Caco-2 (cell line): ENCODE data around the gene KLHL33. TPM values are rescaled to one million over a fixed set of nuclear protein-coding genes. Genes with fewer than 3 reads are reported as not detected.

Source experiments
- BruUV-seq: library from RNA; stranded (reverse); fragments of 400-500 nt; replicated peaks from 2 replicates; lab custom pipeline; 2021; lab: Mats Ljungman, UMichigan
- CTCF ChIA-PET: fragments of 300-600 bp; sonication (Branson Sonifier 250); formaldehyde crosslinking; loops from one replicate; lab custom pipeline; 2022; ENCODE audit warnings: antibody characterized with exemption; lab: Charles Lee
- POLR2A ChIA-PET: fragments of 300-600 bp; sonication (Branson Sonifier 250); formaldehyde crosslinking; loops from one replicate; lab custom pipeline; 2022; ENCODE audit warnings: antibody characterized with exemption; lab: Charles Lee
- DNase-seq, 2 experiments: peaks; one replicate each; pipeline versions ENCODE4 v3.0.0 to v3.0.0-alpha.2; 2020 to 2022
- H3K27me3 ChIP-seq: replicated peaks from 2 replicates; pipeline ENCODE4 v1.6.0; 2011; ENCODE audit warnings: low read length; ENCODE audit not compliant: control insufficient read depth, insufficient read depth
- H3K36me3 ChIP-seq: 2 replicates; pipeline ENCODE4 v1.5.1; 2011; ENCODE audit warnings: low read length; ENCODE audit not compliant: control insufficient read depth, insufficient read depth
- H3K4me1 ChIP-seq: fragments of 250-450 bp; sonication (Bioruptor Pico); 2 replicates; pipeline ENCODE4 v1.5.1; 2020; ENCODE audit warnings: mild to moderate bottlenecking
- H3K4me3 ChIP-seq: 2 replicates; pipeline ENCODE4 v1.5.1; 2011; ENCODE audit warnings: low read depth, mild to moderate bottlenecking, control low read depth, low read length
- H3K9me3 ChIP-seq: fragments of 250-450 bp; sonication (Bioruptor Pico); 2 replicates; pipeline ENCODE4 v1.5.1; 2020; ENCODE audit warnings: mild to moderate bottlenecking, moderate library complexity
- H3K27ac Mint-ChIP-seq: one replicate; pipeline ENCODE4 v1.8.0; 2022; ENCODE audit warnings: mixed read lengths; ENCODE audit not compliant: unreplicated experiment
- H3K27me3 Mint-ChIP-seq: one replicate; pipeline ENCODE4 v1.8.0; 2022; ENCODE audit warnings: mixed read lengths; ENCODE audit not compliant: insufficient read depth, unreplicated experiment
- H3K36me3 Mint-ChIP-seq: one replicate; pipeline ENCODE4 v1.8.0; 2022; ENCODE audit warnings: mild to moderate bottlenecking, mixed read lengths; ENCODE audit not compliant: insufficient read depth, unreplicated experiment
- H3K4me1 Mint-ChIP-seq: one replicate; pipeline ENCODE4 v1.8.0; 2022; ENCODE audit warnings: low read depth, mixed read lengths; ENCODE audit not compliant: unreplicated experiment
- H3K4me3 Mint-ChIP-seq: one replicate; pipeline ENCODE4 v1.8.0; 2022; ENCODE audit warnings: mild to moderate bottlenecking, moderate library complexity, mixed read lengths; ENCODE audit not compliant: unreplicated experiment
- H3K9me3 Mint-ChIP-seq: one replicate; pipeline ENCODE4 v1.8.0; 2022; ENCODE audit warnings: mixed read lengths; ENCODE audit not compliant: unreplicated experiment
- CTCF ChIP-seq, 2 experiments: fragments of 200-600 bp in 1 of 2; IDR thresholded peaks; 1 replicate in 1 of 2; 2 replicates in 1 of 2; pipeline versions ENCODE4 v1.5.1 to v1.8.0; 2011 to 2022; ENCODE audit warnings: antibody characterized with exemption in 1 of 2, control low read depth in 1 of 2, inconsistent platforms in 1 of 2, low read depth in 1 of 2, low read length in 1 of 2, mild to moderate bottlenecking in 1 of 2, moderate library complexity in 1 of 2; ENCODE audit not compliant: insufficient read depth in 1 of 2, severe bottlenecking in 1 of 2, unreplicated experiment in 1 of 2
- intact Hi-C: fragments of 100-400 bp; cut with micrococcal nuclease; formaldehyde crosslinking; loops from one replicate; pipeline ENCODE4 v1.10.0; 2022; ENCODE audit not compliant: unreplicated experiment
- total RNA-seq: library from RNA; stranded (reverse); gene quantifications from 2 replicates; pipeline ENCODE4 v1.2.3, GENCODE V29; 2022

Gene KLHL33
- total RNA-seq, 1 experiment from 2014 or later: not detected

GRCh38 chr14:20428802-20429201 lies 7.2 kb downstream of the KLHL33 start:
- DNase-seq: no peak
- Mint-ChIP-seq H3K27ac (peak overlapping the region; percentile 6), H3K36me3 (no peaks in the 10 kb centered on the region), H3K9me3 (no peaks in the 10 kb centered on the region), H3K27me3 (no peaks in the 10 kb centered on the region), H3K4me1 (peaks cover 23% of the 10 kb centered on the region), H3K4me3 (no peak overlapping the region)
- BruUV-seq: no TSS peak
- no peak for TF ChIP-seq CTCF (IDR thresholded peaks at IDR 0.05; ENCODE audit: insufficient read depth in 1 of 2, low read depth in 1 of 2, low read length in 1 of 2, severe bottlenecking in 1 of 2, unreplicated experiment in 1 of 2)
- Histone ChIP-seq H3K36me3 (no peaks in the 10 kb centered on the region), H3K4me1 (peaks cover 22% of the 10 kb centered on the region), H3K9me3 (no peaks in the 10 kb centered on the region), H3K4me3 (no peak overlapping the region), H3K27me3 (no peaks in the 10 kb centered on the region)
- CTCF ChIA-PET: no interaction called here
- intact Hi-C loops: no loop called here
- POLR2A ChIA-PET: interaction anchor here (0.5 kb wide), 1 partner anchor 546 kb away, joined by 5 read pairs; no protein-coding TSS in a partner anchor

DNA sequence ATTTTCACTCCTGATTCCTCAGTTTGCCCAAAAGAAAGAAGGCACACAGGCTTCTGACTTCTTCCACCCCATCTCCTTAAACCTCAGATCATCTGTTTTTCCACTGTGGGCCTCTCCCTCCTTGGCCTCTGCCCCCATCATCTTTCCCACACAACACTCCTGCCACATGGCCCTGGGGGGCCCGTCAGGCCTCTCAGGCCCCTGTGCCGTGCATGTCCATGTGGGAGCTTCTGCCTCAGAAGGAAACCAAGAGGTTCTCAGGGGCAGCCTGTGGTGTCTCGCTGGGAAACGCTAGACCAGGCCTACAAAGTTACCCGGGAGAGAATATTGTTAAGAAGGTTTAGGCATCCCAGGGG lies 8.0 kb downstream of the KLHL33 start:
- CTCF ChIA-PET: no interaction called here
- Mint-ChIP-seq H3K36me3 (no peaks in the 10 kb centered on the region), H3K4me3 (no peak overlapping the region)

GRCh38 chr14:20427231-20428009 lies 8.5 kb downstream of the KLHL33 start:
- H3K27me3 ChIP-seq: no peaks in the 10 kb centered on the region
- BruUV-seq: no TSS peak
- ChIA-PET CTCF (no interaction called here), POLR2A (no interaction called here)
- H3K4me3 ChIP-seq: peak overlapping the region; percentile 22
- DNase-seq: no peak
- intact Hi-C loops: no loop called here
- no peak overlapping the region for H3K4me3 Mint-ChIP-seq
- no peaks in the 10 kb centered on the region for H3K9me3 Mint-ChIP-seq
- H3K9me3 ChIP-seq: no peaks in the 10 kb centered on the region
- no peak for TF ChIP-seq CTCF (IDR thresholded peaks at IDR 0.05; ENCODE audit: insufficient read depth in 1 of 2, low read depth in 1 of 2, low read length in 1 of 2, severe bottlenecking in 1 of 2, unreplicated experiment in 1 of 2)
- H3K27me3 Mint-ChIP-seq: no peaks in the 10 kb centered on the region
- no peaks in the 10 kb centered on the region for H3K36me3 Mint-ChIP-seq
- peaks cover 22% of the 10 kb centered on the region for H3K4me1 ChIP-seq
- peak overlapping the region; percentile 6 for H3K27ac Mint-ChIP-seq
- H3K4me1 Mint-ChIP-seq: peaks cover 23% of the 10 kb centered on the region
- no peaks in the 10 kb centered on the region for H3K36me3 ChIP-seq

More for the DNA sequence above, 8.0 kb downstream of the KLHL33 start:
- H3K27me3 ChIP-seq: no peaks in the 10 kb centered on the region
- H3K4me1 ChIP-seq: peaks cover 22% of the 10 kb centered on the region
- H3K4me3 ChIP-seq: peak overlapping the region; percentile 2; the same call in 1 of the 2 replicates
- H3K9me3 ChIP-seq: no peaks in the 10 kb centered on the region
- no peaks in the 10 kb centered on the region for H3K27me3 Mint-ChIP-seq
- peak overlapping the region; percentile 6 for H3K27ac Mint-ChIP-seq
- no peaks in the 10 kb centered on the region for H3K9me3 Mint-ChIP-seq
- DNase-seq: no peak
- POLR2A ChIA-PET: no interaction called here
- BruUV-seq: no TSS peak
- H3K36me3 ChIP-seq: no peaks in the 10 kb centered on the region
- peaks cover 23% of the 10 kb centered on the region for H3K4me1 Mint-ChIP-seq
- no peak for TF ChIP-seq CTCF (IDR thresholded peaks at IDR 0.05; ENCODE audit: insufficient read depth in 1 of 2, low read depth in 1 of 2, low read length in 1 of 2, severe bottlenecking in 1 of 2, unreplicated experiment in 1 of 2)
- intact Hi-C loops: no loop called here
